CD4-positive, alpha-beta T cell treated with Interleukin-15 for 4 hours (primary cell): ENCODE measurements around the gene PHEX.

ENCODE experiments used
- DNase-seq: peaks from one replicate; pipeline ENCODE4 v3.0.0-alpha.2; 2020; ENCODE audit warnings: low spot score

Gene PHEX

DNA sequence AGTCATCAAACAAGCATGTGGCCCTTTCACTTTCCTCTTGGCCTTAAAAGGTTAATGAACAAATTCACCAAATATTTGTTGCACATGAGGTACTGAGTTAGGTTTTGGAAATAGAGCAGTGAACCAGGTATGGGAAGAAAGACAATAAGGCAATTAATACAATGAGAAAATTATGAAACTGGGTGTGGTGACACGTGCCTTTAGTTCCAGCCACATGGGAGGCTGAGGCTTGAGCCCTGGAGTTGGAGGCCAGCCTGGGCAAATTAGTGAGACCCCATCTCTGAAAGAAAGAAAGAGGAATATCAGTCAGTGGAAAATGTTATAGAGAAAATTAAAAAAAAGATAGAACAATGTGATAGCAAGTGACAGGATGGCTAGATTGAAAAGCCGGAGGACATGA lies 8.1 kb downstream of the PHEX start:
- DNase-seq, result no peak

DNA sequence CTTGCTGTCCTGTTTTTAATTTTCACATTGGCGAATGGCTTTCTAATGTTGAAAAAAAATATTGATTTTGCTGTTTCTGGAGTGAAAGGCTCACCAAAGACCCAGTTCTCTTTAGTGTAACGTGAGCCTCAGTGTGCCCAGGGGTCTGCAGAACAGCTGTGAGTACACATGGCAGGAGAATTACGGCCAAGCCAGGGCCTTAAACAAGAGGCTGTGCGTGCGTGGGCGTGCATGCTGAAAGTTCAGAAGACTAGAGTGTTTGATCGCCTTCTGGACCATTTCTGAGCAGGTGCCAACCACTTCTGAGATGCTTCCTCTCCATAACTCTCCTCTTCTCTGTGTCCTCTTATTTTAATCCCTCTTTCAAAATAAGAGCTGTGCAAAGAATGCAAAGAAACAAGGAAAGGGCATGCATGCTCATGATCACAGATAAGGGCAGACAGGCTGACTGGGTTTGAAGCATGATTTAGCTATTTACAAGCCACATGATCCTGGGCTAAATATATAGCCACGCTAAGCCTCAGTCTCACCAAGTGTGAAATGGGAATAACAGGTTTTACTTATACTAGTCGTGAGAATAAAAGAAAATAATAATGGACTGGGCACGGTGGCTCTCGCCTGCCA lies 9.9 kb downstream of the PHEX start:
- no peak for DNase-seq

GRCh38 chrX:22043872-22044271 lies 11.7 kb downstream of the PHEX start:
- no peak for DNase-seq

- no peak for DNase-seq
These were observed 15.3 kb downstream of the PHEX start for GRCh38 chrX:22047468-22047867.

DNA sequence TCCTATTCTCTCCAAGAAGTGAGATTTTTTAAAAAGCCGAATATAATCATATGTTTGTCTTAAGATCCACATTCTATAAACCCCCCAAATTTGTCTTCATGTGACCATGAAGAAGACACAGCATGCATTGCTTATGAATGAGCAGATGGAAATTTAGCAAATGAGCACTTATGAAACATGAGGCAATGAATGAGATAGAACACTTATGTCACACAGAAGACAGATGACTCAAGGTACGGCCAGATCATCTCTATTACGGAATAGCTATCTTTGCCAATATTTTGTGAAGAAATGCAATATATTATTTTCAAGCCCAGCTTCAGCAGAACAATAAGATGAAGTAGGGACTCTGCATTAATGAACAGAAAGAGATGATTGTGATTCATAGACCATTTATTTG lies 21.4 kb downstream of the PHEX start:
- no peak for DNase-seq

DNA sequence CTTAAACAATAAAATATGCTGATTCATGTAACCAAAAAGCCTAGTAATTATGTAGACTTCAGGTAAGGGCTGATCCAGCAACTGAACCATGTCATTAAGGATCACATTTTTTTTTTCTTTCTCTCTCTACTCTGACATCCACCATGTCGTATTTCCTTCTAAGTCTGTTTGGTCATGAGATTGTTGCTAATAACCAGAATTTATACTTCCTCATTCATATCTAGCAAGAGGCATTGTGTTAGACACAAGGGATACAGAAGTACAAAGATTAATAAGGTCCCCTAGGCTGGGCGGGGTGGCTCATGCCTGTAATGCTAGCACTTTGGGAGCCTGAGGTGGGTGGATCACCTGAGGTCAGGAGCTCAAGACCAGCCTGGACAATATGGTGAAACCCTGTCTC lies 24.1 kb downstream of the PHEX start:
- DNase-seq, result no peak

DNA sequence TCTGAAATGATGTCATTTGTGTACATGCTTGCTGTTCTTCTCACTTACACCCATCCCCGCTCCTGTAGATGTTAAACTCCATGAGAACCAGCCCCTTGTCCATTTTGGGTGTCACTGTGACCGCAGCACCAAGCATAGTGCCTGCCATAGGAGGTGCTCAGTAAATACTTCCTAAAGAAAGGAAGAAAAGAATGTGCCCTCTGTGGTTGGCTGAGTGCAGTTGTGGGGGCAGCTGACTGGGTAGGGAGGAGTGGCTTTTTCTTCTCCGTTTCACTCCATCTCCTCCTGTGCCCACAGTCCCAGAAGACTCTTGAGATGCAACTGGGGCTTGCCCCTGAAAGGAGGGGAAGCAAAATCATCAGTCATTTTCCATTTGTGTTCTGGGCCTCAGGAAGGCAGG lies 25.5 kb downstream of the PHEX start:
- no peak for DNase-seq

- DNase-seq, result no peak
These were observed 27.6 kb downstream of the PHEX start for GRCh38 chrX:22059775-22060174.

DNA sequence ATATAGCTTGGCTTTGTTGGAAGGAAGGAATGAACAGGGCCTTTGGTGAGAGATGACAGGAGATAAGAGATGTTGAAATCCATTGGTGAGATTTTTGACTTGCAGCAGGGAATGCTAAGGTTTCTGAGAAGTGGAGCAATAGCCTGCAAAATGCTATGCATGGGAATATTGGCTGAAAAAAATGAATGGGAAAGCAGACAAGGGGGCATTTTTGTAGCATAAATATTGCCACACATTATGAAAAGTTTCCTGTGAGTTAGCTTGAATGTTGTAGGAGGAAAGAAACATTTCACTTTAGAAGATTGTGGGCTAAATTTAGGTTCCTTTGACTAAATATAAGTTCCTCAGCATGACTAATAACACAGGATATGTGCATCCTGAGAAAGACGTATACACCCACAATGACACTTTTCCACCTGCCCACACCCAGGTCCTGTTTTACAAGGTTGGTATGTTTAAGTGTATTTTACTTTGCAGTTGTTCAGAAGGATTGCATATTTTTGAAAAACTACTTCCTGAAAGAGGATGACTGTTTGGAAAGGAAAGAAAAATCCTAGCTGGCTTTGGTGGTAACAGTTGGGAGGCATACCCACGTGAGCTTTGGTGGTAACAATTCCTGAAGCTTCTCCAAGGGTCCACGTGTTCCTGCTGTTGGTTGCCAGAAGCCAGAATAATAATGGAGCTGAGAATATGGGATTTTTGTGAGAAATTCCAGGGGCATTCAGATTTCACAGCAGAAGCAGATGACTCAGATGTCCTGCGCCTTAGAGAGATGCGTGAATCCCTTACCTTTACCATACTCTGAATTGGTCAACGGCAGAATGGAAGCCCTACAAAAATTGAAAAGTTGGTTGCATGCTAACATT lies 28.5 kb downstream of the PHEX start:
- no peak for DNase-seq

- no peak for DNase-seq
These were observed 31.2 kb downstream of the PHEX start for GRCh38 chrX:22063284-22063683.

GRCh38 chrX:22069586-22069985 lies 37.5 kb downstream of the PHEX start:
- no peak for DNase-seq

DNA sequence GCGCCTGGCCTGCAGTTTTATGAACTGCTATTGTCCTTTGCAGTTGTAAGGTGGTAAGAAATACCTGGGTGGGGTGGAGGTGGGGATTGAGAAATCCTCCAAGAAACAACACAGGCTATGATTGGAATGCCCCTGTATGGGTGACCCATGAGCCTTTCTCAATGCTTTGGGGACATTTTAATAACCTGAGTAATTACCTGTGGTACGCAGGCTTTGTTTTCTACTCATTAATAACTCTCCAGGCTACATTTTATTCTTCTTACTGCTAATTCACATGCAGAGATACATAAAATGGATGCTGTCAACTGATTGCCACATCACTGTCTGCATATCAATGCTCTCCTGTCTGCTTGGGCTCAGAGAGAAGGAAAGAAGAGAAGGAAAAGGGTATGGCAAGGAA lies 41.8 kb downstream of the PHEX start:
- DNase-seq, result no peak

DNA sequence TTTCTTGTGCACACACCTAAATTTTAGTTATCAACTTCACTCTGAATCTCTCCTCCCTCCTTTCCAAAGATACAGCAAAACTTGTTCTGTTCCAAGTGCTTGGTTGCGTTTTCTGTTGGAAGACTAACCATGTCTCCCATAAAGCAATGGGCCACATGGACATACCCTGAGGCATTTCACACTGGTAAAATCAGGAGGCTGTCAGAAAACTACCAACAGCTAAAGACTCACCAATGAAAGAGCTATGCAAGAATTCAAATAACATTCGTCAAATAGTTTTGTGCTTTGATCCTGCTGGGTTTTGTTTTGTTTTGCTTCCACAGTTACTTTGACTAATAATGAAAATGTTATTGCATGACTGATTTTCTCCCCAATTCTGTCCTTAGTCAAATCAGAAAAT lies 46.0 kb downstream of the PHEX start:
- DNase-seq, result no peak

- DNase-seq, result peak; percentile 35
These were observed 49.5 kb downstream of the PHEX start for GRCh38 chrX:22081475-22082092.

- no peak for DNase-seq
These were observed 53.9 kb downstream of the PHEX start for GRCh38 chrX:22086003-22086402.

GRCh38 chrX:22087011-22087557 lies 55.0 kb downstream of the PHEX start:
- DNase-seq, result no peak

- no peak for DNase-seq
These were observed 56.2 kb downstream of the PHEX start for GRCh38 chrX:22088326-22088725.

- no peak for DNase-seq
These were observed 58.1 kb downstream of the PHEX start for GRCh38 chrX:22090181-22090580.

DNA sequence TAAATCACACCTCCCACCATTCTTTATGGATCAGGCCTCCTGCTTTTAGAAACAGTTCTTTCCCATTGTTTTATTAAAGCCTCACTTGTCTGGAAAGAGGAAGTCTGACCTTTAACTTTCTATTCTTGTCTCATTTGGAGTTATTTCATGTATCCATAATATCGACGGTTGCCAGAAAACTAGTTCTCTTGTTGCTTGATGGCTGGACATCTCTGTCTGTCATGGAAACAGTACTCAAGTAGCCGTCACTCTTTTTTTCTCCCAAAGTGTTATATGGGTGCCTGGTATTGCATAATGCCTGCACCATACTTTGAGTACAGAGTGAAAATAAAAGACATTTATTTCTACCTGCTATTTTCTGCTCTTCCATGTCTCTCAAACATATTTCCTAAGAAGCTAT lies 61.4 kb downstream of the PHEX start:
- no peak for DNase-seq

DNA sequence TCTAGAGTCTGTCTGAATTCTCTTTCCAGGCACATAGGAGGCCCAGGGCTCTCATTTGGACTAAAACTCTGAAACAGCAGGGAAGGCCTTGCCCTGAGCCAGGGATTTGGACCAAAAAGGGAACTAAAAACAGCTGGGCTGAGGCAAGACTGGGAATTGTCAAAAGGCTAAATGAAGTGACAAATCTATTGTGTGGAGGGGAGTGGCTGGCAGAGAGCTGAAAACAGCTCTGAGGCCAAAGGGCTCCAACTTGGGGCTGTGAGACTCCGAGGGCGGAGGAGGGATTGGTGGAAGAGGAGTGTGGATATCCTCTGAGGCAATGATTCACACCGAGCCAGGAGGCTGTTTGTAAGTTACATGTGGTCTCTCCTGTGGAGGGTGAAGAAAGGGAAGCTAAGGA lies 63.2 kb downstream of the PHEX start:
- DNase-seq, result no peak

GRCh38 chrX:22095856-22096255 lies 63.7 kb downstream of the PHEX start:
- no peak for DNase-seq

GRCh38 chrX:22097012-22097694 lies 65.0 kb downstream of the PHEX start:
- no peak for DNase-seq
